IMR-90 (cell line): ENCODE measurements around the gene BRAT1. TPM values are rescaled to one million over a fixed set of nuclear protein-coding genes. Genes with fewer than 3 reads are reported as not detected.

ENCODE experiments used
- ATAC-seq: fragments of 200-7000 bp; cut with Tn5 transposase; 2 replicates; pipeline ENCODE4 v1.9.1; 2020; ENCODE audit warnings: low read depth, mild to moderate bottlenecking, moderate library complexity
- BruUV-seq: library from RNA; stranded (reverse); fragments of 400-500 nt; replicated peaks from 2 replicates; lab custom pipeline; 2021; lab: Mats Ljungman, UMichigan
- CTCF ChIA-PET: fragments of 300-600 bp; formaldehyde crosslinking; extraction: SDS; loops from one replicate; lab custom pipeline; 2021; ENCODE audit warnings: antibody characterized with exemption; lab: Yijun Ruan, JAX
- POLR2A ChIA-PET: fragments of 300-600 bp; sonication (Branson Sonifier 250); formaldehyde crosslinking; loops from one replicate; lab custom pipeline; 2022; ENCODE audit warnings: antibody characterized with exemption; ENCODE audit not compliant: unreplicated experiment; lab: Charles Lee
- DNase-seq: peaks from one replicate; pipeline ENCODE4 v3.0.0; 2013
- H2AFZ ChIP-seq: replicated peaks from 2 replicates; pipeline ENCODE3; 2013; ENCODE audit warnings: low read length, mild to moderate bottlenecking; ENCODE audit not compliant: poor library complexity
- H2AK5ac ChIP-seq: 2 replicates; pipeline ENCODE4 v1.6.1; 2013; ENCODE audit warnings: low read depth, low read length, inconsistent platforms
- H2AK9ac ChIP-seq: replicated peaks from 2 replicates; pipeline ENCODE3; 2013; ENCODE audit warnings: mild to moderate bottlenecking, low read depth, low read length, moderate library complexity; ENCODE audit not compliant: poor library complexity
- H2BK120ac ChIP-seq: 2 replicates; pipeline ENCODE4 v1.6.1; 2013; ENCODE audit warnings: low read depth, low read length, inconsistent platforms
- H2BK15ac ChIP-seq: 3 replicates; pipeline ENCODE4 v1.6.1; 2013; ENCODE audit warnings: low read depth, low read length, inconsistent platforms
- H2BK20ac ChIP-seq: 2 replicates; pipeline ENCODE4 v1.6.1; 2013; ENCODE audit warnings: low read depth, mild to moderate bottlenecking, inconsistent platforms, low read length, moderate library complexity
- H2BK5ac ChIP-seq: 2 replicates; pipeline ENCODE4 v1.6.1; 2013; ENCODE audit warnings: mild to moderate bottlenecking, low read depth, low read length, inconsistent platforms; ENCODE audit not compliant: poor library complexity, severe bottlenecking
- H3K14ac ChIP-seq: replicated peaks from 2 replicates; pipeline ENCODE4 v1.6.1; 2013; ENCODE audit warnings: low read depth, low read length, inconsistent platforms
- H3K18ac ChIP-seq: 2 replicates; pipeline ENCODE4 v1.6.1; 2013; ENCODE audit warnings: low read depth, low read length, control low read depth
- H3K23ac ChIP-seq: 2 replicates; pipeline ENCODE4 v1.6.1; 2013; ENCODE audit warnings: low read depth, low read length, inconsistent platforms
- H3K27ac ChIP-seq: 2 replicates; pipeline ENCODE4 v1.5.1; 2013; ENCODE audit warnings: mild to moderate bottlenecking, control low read depth, low read length; ENCODE audit not compliant: insufficient read depth
- H3K27me3 ChIP-seq: 2 replicates; pipeline ENCODE4 v1.6.1; 2013; ENCODE audit warnings: low read length; ENCODE audit not compliant: control insufficient read depth, insufficient read depth
- H3K36me3 ChIP-seq: 2 replicates; pipeline ENCODE4 v1.6.1; 2013; ENCODE audit warnings: low read length, mixed read lengths; ENCODE audit not compliant: control insufficient read depth, insufficient read depth
- H3K4ac ChIP-seq: 2 replicates; pipeline ENCODE4 v1.6.1; 2013; ENCODE audit warnings: low read depth, low read length, inconsistent platforms
- H3K4me1 ChIP-seq: 2 replicates; pipeline ENCODE4 v1.6.1; 2013; ENCODE audit warnings: low read length, mixed read lengths; ENCODE audit not compliant: control insufficient read depth, insufficient read depth
- H3K4me2 ChIP-seq: 2 replicates; pipeline ENCODE4 v1.6.1; 2013; ENCODE audit warnings: low read depth, mild to moderate bottlenecking, control low read depth, low read length, moderate library complexity
- H3K4me3 ChIP-seq: 2 replicates; pipeline ENCODE4 v1.5.1; 2013; ENCODE audit warnings: low read depth, mild to moderate bottlenecking, control low read depth, low read length, moderate library complexity; ENCODE audit not compliant: insufficient read depth
- H3K56ac ChIP-seq: 2 replicates; pipeline ENCODE4 v1.6.1; 2013; ENCODE audit warnings: low read length, inconsistent platforms; ENCODE audit not compliant: insufficient read depth; ENCODE audit errors: extremely low read depth
- H3K79me1 ChIP-seq, 2 experiments: 2 replicates each; pipeline ENCODE4 v1.6.1; 2013; ENCODE audit warnings: low read length in 2 of 2, inconsistent platforms in 1 of 2, low read depth in 1 of 2
- H3K9ac ChIP-seq: 2 replicates; pipeline ENCODE4 v1.6.1; 2013; ENCODE audit warnings: low read depth, low read length, control low read depth
- H3K9me1 ChIP-seq: 2 replicates; pipeline ENCODE4 v1.6.1; 2013; ENCODE audit warnings: low read length, inconsistent platforms; ENCODE audit not compliant: insufficient read depth
- H3K9me3 ChIP-seq: 2 replicates; pipeline ENCODE4 v1.6.1; 2013; ENCODE audit warnings: low read length; ENCODE audit not compliant: control insufficient read depth, insufficient read depth
- H4K20me1 ChIP-seq: 2 replicates; pipeline ENCODE4 v1.6.1; 2013; ENCODE audit warnings: low read length, inconsistent platforms; ENCODE audit not compliant: insufficient read depth
- H4K5ac ChIP-seq: 2 replicates; pipeline ENCODE4 v1.6.1; 2013; ENCODE audit warnings: mild to moderate bottlenecking, low read depth, low read length, control low read depth
- H4K8ac ChIP-seq, 2 experiments: 2 replicates each; pipeline ENCODE4 v1.6.1; 2013; ENCODE audit warnings: low read depth in 2 of 2, low read length in 2 of 2, control low read depth in 1 of 2, inconsistent platforms in 1 of 2
- H4K91ac ChIP-seq: 2 replicates; pipeline ENCODE4 v1.6.1; 2013; ENCODE audit warnings: low read depth, low read length, inconsistent platforms; ENCODE audit not compliant: insufficient read depth
- BHLHE40 ChIP-seq: fragments of 150-350 bp; IDR thresholded peaks from 2 replicates; pipeline ENCODE4 v1.6.1; 2016; ENCODE audit warnings: mild to moderate bottlenecking, low read depth, low read length
- CEBPB ChIP-seq: IDR thresholded peaks from 2 replicates; pipeline ENCODE4 v1.6.1; 2012; ENCODE audit warnings: low read depth, low read length, improper control_type of control experiment
- NFE2L2 ChIP-seq: fragments of 150-350 bp; IDR thresholded peaks from 2 replicates; pipeline ENCODE4 v1.6.1; 2016; ENCODE audit warnings: low read depth, mild to moderate bottlenecking, low read length
- POLR2A ChIP-seq: IDR thresholded peaks from 2 replicates; pipeline ENCODE4 v1.6.1; 2012; ENCODE audit warnings: mild to moderate bottlenecking, low read depth, low read length
- RCOR1 ChIP-seq: IDR thresholded peaks from 2 replicates; pipeline ENCODE4 v1.6.1; 2012; ENCODE audit warnings: mild to moderate bottlenecking, low read length, improper control_type of control experiment; ENCODE audit not compliant: insufficient replicate concordance
- WGBS, 2 experiments: methylation state at CpG; one replicate each; pipeline versions ENCODE4 v1.1.5 to v1.1.7; 2013; ENCODE audit warnings: missing lambda C conversion rate in 2 of 2; ENCODE audit not compliant: insufficient read length in 1 of 2; ENCODE audit errors: extremely low coverage in 2 of 2; 5-methylcytosine and 5-hydroxymethylcytosine counted together
- dilution Hi-C: fragments of 300-500 bp; cut with HindIII; formaldehyde crosslinking; loops from one replicate; pipeline ENCODE4 v1.14.3; 2018; ENCODE audit warnings: low sequenced_read_pairs; ENCODE audit not compliant: unreplicated experiment
- in situ Hi-C: fragments of 300-500 bp; cut with MboI; formaldehyde crosslinking; loops from 3 replicates; pipeline ENCODE4 v1.14.3; 2019; ENCODE audit warnings: low sequenced_read_pairs, inconsistent platforms, mixed read lengths
- intact Hi-C: fragments of 100-400 bp; cut with micrococcal nuclease; formaldehyde crosslinking; loops from 2 replicates; pipeline ENCODE4 v1.10.0; 2022
- polyA plus RNA-seq, 3 experiments: library from polyadenylated mRNA; depleted of rRNA; stranded (reverse); fragments of >200 nt; gene quantifications; 2 replicates each; pipeline ENCODE4 v1.2.3, GENCODE V29; 2012; ENCODE audit warnings: low replicate concordance in 1 of 3
- total RNA-seq: library from RNA; depleted of rRNA; stranded (reverse); fragments of >200 nt; gene quantifications from 2 replicates; pipeline ENCODE4 v1.2.3, GENCODE V29; 2012
- TF ChIP-seq, protein P1 (sequence below): conservative IDR thresholded peaks from 2 replicates; pipeline ENCODE4 v1.5.1; 2012; ENCODE audit warnings: mild to moderate bottlenecking, low read depth, low read length, improper control_type of control experiment
- TF ChIP-seq, protein P2 (sequence below): fragments of 150-350 bp; IDR thresholded peaks from 2 replicates; pipeline ENCODE4 v1.6.1; 2016; ENCODE audit warnings: low read depth, mild to moderate bottlenecking, low read length, moderate library complexity, borderline replicate concordance

The BRAT1 gene
- total and polyA plus RNA-seq, 2 of the 4 experiments (the other 2 are of a cell fraction), result 6.8 to 21.9 TPM

- Histone ChIP-seq H3K4ac (no peak overlapping the region), H2BK120ac (no peak overlapping the region), H2BK20ac (no peak overlapping the region), H3K36me3 (no peaks in the 10 kb centered on the region), H3K4me2 (no peak overlapping the region), H3K14ac (no peak overlapping the region), H4K5ac (no peak overlapping the region), H3K23ac (no peak overlapping the region), H3K27ac (no peak overlapping the region), H3K4me1 (peaks cover 34% of the 10 kb centered on the region), H2BK5ac (no peak overlapping the region), H3K56ac (no peak overlapping the region), H4K91ac (no peak overlapping the region), H2BK15ac (no peak overlapping the region), H3K4me3 (no peak overlapping the region), H4K20me1 (0 out of 2 replicates have a peak, but pooled peaks cover 9% of the 10 kb centered on the region), H3K27me3 (no peaks in the 10 kb centered on the region), H2AFZ (no peak overlapping the region), H2AK5ac (no peak overlapping the region), H3K9me3 (no peaks in the 10 kb centered on the region), H3K79me1 (peaks cover 0 to 10% of the 10 kb centered on the region in 2 experiments; a peak in 1 of 4 replicates), H3K18ac (no peak overlapping the region), H3K9me1 (no peaks in the 10 kb centered on the region), H4K8ac (no peak overlapping the region), H3K9ac (no peak overlapping the region), H2AK9ac (peak overlapping the region; percentile 47)
- CTCF ChIA-PET, result no interaction called here
- WGBS, 2 experiments, result 89% methylated on average over 39 of the region's 53 CpGs; no CpG with 5 or more reads in 1 of the 2 experiments
- DNase-seq, result no peak
- ATAC-seq, result no peak
- BruUV-seq, result no TSS peak
- in situ Hi-C loops, result no loop called here
- POLR2A ChIA-PET, result no interaction called here
- TF ChIP-seq BHLHE40, result no peak
- TF ChIP-seq CEBPB, result no peak
- TF ChIP-seq, protein P1, sequence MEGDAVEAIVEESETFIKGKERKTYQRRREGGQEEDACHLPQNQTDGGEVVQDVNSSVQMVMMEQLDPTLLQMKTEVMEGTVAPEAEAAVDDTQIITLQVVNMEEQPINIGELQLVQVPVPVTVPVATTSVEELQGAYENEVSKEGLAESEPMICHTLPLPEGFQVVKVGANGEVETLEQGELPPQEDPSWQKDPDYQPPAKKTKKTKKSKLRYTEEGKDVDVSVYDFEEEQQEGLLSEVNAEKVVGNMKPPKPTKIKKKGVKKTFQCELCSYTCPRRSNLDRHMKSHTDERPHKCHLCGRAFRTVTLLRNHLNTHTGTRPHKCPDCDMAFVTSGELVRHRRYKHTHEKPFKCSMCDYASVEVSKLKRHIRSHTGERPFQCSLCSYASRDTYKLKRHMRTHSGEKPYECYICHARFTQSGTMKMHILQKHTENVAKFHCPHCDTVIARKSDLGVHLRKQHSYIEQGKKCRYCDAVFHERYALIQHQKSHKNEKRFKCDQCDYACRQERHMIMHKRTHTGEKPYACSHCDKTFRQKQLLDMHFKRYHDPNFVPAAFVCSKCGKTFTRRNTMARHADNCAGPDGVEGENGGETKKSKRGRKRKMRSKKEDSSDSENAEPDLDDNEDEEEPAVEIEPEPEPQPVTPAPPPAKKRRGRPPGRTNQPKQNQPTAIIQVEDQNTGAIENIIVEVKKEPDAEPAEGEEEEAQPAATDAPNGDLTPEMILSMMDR, result no peak
- no peak for TF ChIP-seq RCOR1
- TF ChIP-seq, protein P2, sequence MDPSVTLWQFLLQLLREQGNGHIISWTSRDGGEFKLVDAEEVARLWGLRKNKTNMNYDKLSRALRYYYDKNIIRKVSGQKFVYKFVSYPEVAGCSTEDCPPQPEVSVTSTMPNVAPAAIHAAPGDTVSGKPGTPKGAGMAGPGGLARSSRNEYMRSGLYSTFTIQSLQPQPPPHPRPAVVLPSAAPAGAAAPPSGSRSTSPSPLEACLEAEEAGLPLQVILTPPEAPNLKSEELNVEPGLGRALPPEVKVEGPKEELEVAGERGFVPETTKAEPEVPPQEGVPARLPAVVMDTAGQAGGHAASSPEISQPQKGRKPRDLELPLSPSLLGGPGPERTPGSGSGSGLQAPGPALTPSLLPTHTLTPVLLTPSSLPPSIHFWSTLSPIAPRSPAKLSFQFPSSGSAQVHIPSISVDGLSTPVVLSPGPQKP, result no peak
- no peak for TF ChIP-seq POLR2A
- TF ChIP-seq NFE2L2, result no peak
- intact Hi-C loops, result no loop called here
- dilution Hi-C loops, result no loop called here
Measured at GRCh38 chr7:2524808-2525657, 30.3 kb downstream of the BRAT1 start.
